Measurements from ENCODE around the gene KCP. TPM values are rescaled to one million over a fixed set of nuclear protein-coding genes. Genes with fewer than 3 reads are reported as not detected.

The KCP gene
- total RNA-seq, 1 donor from 2014 or later: 0.16 TPM

- no peak for DNase-seq
Observed at GRCh38 chr7:128838981-128839731, 71.4 kb downstream of the KCP start.

- no peak for DNase-seq
Observed at GRCh38 chr7:128838109-128838779, 72.3 kb downstream of the KCP start.

GRCh38 chr7:128837521-128837921, 73.0 kb downstream of the KCP start:
- no peak for DNase-seq

- no peak for DNase-seq
Observed at GRCh38 chr7:128836729-128837348, 73.7 kb downstream of the KCP start.

- peak; percentile 32 for DNase-seq
Observed at GRCh38 chr7:128835790-128836641, 74.5 kb downstream of the KCP start.

- no peak for DNase-seq
Observed at GRCh38 chr7:128835231-128835751, 75.2 kb downstream of the KCP start.

GRCh38 chr7:128833946-128834325, 76.6 kb downstream of the KCP start:
- no peak for DNase-seq

GRCh38 chr7:128833148-128833945, 77.2 kb downstream of the KCP start:
- DNase-seq: peak; percentile 77

GRCh38 chr7:128832880-128833147, 77.7 kb downstream of the KCP start:
- no peak for DNase-seq

- no peak for DNase-seq
Observed at GRCh38 chr7:128831994-128832879, 78.3 kb downstream of the KCP start.

- DNase-seq: no peak
Observed at GRCh38 chr7:128831178-128831993, 79.1 kb downstream of the KCP start.

GRCh38 chr7:128830231-128831177, 80.0 kb downstream of the KCP start, which contains the start of gene FLNC:
Gene FLNC (plus strand): TSS chr7:128830406. CDS start chr7:128830638, 232 bp downstream.
- DNase-seq: no peak

- no peak for DNase-seq
Observed at GRCh38 chr7:128829391-128830166, 80.9 kb downstream of the KCP start.

- no peak for DNase-seq
Observed at GRCh38 chr7:128827971-128828711, 82.4 kb downstream of the KCP start.

GRCh38 chr7:128827248-128827958, 83.1 kb downstream of the KCP start:
- no peak for DNase-seq

GRCh38 chr7:128826916-128827247, 83.6 kb downstream of the KCP start:
- DNase-seq: no peak

Measured in occipital lobe (tissue), 2 donors.